ENCODE data around the gene FSD2.
"Not testable (repeated sequence)": the region's sequence is repeated elsewhere in the genome, so short reads cannot be mapped to it uniquely, and the experiment has no call there.

FSD2 gene

GRCh38 chr15:82830427-82831173, 24.7 kb upstream of the FSD2 start:
- DNase-seq (ENCODE audit: low spot score), result no peak

DNA sequence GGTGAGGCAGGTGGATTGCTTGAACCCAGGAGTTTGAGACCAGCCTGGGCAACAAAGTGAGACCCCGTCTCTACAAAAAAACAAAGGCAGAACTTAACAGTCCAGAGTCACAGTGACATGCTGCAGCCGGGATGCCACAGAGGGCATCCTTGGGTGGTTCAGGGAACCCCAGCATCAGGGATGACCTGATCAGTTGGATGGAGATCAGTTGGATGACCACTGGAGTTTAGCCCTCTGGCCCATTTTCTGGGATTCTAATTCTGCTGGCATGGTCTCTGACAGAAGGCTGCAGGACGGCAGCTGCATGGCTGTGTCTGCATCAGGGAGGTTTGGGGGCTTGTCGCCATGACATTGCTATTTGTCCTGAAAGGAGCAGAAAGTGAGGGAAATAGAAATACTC, 23.4 kb upstream of the FSD2 start:
- no peak for DNase-seq (ENCODE audit: low spot score)

DNA sequence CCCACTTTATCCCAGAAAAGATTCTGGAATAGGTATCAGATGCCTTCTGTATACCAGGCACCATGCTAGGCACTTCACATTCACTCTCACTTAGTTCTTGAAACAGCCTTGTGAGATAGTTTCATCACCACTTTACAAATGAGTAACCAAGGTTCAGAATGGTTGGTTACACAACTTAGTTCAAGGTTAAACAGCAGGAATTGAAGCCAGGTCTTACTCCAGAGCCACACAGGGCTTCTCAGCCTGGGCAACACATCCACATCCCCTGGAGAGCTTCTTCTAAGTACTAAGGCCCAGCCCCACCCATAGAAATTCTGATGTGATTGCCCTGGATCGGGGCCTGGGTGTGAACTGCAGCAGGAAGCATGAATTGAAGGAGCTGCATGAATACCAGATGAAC, 22.2 kb upstream of the FSD2 start:
- DNase-seq (ENCODE audit: low spot score), result no peak

GRCh38 chr15:82823049-82823448, 17.2 kb upstream of the FSD2 start:
- no peak for DNase-seq (ENCODE audit: low spot score)

DNA sequence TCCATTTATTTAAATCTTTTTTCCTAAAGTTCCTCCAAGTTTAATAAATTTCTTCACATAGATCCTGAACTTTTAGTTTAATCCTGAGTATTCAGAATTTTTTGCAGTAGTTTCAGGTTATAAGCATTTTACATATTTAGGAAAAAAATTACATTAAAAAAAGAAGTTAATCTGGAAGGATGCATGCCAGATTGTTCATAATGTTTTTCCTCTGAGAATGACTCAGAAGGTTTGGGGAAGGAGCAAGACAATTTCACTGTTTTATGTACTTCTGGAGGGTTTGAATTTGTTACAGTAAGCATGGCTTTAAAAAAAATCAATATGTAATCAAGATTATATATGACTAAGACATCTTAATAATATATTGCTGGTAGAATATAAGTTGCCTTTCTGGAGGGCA, 16.0 kb upstream of the FSD2 start:
- DNase-seq (ENCODE audit: low spot score), result not testable (repeated sequence)

- DNase-seq (ENCODE audit: low spot score), result not testable (repeated sequence)
Observed at GRCh38 chr15:82821396-82821795, 15.5 kb upstream of the FSD2 start.

- DNase-seq (ENCODE audit: low spot score), result no peak
Observed at GRCh38 chr15:82820128-82820527, 14.3 kb upstream of the FSD2 start.

- peak; percentile 25 for DNase-seq (ENCODE audit: low spot score)
Observed at GRCh38 chr15:82812994-82813393, 7.1 kb upstream of the FSD2 start.

DNA sequence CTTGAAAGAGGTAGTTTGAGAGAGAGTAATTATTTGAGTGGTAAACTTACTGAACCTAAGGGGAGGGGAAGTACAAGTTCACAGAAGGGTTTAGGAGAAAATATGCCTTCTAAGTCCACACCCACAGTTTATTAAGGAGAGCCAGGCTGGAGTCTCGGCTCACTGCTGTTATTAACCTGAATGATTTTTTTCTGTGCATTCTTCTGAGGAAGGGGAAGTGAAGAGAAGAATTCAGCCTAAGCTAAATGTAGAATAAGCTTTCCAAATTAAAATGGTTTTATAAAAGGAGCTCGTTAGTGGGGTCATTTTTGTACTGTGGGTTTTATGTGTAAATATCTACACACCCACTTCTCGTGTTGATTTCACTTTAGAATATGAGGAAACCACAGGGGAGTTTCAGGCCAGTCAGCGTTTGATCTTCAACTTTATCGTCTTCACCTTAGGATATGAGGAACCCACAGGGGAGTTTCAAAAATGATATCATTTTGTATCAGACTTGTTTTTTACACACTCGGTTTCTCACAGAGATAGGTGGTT, 5.1 kb upstream of the FSD2 start:
- peak; percentile 47 for DNase-seq (ENCODE audit: low spot score)

DNA sequence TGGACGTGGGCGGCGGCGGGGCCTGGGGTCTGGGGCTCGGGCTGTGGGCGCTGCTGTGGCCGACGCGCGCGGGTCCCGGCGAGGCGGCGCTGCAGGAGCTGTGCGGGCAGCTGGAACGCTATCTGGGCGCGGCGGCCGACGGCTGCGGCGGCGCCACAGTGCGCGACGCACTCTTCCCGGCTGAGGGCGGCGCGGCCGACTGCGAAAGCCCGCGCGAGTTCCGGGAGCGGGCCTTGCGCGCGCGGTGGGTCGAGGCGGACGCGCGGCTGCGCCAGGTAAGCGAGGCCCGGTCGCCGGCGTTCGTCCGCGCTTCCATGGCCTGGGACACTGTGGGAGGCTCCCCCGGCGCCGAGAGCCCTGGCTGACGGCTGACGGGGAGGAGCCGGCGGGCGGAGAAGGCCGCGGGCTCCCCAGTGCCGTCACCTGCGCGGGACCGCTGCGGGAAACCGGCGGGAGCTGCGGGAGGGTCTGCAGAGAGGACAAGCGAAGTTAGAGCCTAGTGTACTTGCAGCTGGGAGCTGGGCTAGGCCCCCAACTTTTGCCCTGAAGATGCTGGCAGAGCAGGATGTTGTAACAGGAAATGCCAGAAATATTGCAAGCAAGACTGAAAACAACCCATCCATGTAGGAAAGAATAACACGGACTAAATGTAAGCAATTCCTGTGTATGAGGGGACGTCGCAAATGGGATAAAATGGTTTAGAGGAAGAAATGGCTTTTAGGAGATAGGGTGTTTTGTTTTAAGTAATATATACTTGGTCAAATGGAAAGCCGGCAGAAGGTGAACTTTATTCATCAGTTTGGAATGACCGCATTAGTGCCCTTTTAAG, 4.4 kb upstream of the FSD2 start:
- DNase-seq (ENCODE audit: low spot score), result peak; percentile 62

GRCh38 chr15:82809308-82810060, 3.6 kb upstream of the FSD2 start, which contains the start of gene WHAMM:
Gene WHAMM (plus strand): TSS chr15:82809628. CDS start chr15:82809727, 99 bp downstream.
- peak; percentile 98 for DNase-seq (ENCODE audit: low spot score)

DNA sequence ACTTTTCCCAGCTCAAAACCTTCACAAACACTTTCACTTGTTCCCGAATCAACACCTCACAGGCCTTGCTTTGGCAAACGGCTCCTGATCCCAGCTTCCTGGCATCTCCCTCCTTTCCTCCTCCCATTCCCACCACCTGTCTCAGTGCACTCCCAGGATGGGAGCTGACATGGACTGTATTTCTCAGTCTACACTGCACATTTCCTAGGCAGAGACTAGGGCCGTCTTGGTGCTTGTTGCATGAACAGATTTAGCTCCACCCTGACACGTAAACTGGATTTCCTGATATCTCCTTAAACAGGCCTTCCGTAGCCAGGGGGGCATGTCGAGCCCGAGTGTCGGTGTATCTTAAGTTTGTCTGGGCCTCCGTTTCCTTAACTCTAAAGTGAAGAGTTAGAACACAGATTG, 2.8 kb upstream of the FSD2 start:
- no peak for DNase-seq (ENCODE audit: low spot score)

- DNase-seq (ENCODE audit: low spot score), result no peak
Observed at GRCh38 chr15:82807920-82808633, 2.2 kb upstream of the FSD2 start.

GRCh38 chr15:82804575-82804949, 1.3 kb downstream of the FSD2 start:
- DNase-seq (ENCODE audit: low spot score), result no peak

DNA sequence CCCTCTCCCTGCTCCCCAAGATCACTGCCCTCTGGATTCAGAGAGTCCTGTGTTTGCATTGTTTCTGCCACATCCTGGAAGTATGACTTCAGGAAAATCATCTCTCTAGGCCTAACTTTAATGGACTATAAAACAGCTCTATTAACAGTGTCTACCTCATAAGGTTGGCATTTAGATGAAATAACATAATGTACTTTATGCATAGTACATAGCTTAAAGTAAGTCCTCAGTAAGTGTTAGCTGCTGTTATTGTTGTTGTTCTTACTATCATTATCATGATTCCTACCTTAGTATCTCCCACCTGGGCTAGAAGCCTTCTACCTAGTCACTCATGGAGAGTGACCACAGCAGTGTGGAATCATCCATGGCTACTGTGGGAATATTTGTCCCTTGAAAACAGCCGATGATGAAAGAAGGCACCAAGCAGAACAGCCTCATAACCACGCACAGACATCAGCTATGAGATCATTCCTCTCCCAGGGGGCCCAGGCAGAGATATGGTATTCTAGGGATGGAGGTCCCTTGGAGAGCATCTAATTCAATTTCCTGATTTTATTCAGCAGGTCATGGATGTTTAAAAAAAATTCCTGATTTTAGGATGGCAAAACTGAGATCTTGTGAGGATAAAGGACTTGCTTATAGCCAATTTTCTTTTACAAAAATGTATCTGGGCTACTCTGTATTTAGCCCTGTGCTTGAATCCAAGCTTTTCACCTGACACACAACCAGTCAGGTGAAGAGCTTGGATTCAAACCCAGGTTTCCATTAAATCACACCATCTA, 1.9 kb downstream of the FSD2 start:
- DNase-seq (ENCODE audit: low spot score), result no peak

DNA sequence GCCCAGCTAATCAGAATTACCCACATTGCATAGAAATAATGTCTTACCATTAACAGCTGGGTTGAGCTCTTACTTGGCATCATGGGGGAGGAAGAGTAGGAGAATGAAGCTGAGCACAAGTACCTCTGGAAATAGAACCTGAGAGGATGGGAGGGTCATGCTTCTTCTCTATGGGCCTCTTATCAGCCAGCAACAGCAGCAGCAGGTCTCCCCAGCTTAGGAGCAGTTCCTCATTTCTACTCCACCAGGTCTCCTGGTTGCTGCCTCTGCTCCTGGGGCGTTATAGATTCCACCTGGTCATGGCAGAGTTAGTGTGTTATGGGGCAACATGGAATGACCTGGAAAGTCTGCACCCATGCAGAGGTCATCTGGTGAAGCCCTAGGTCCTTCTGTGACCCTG, 3.4 kb downstream of the FSD2 start:
- DNase-seq (ENCODE audit: low spot score), result peak; percentile 35

GRCh38 chr15:82799183-82799841, 6.6 kb downstream of the FSD2 start:
- no peak for DNase-seq (ENCODE audit: low spot score)

GRCh38 chr15:82798531-82799166, 7.2 kb downstream of the FSD2 start:
- DNase-seq (ENCODE audit: low spot score), result no peak

DNA sequence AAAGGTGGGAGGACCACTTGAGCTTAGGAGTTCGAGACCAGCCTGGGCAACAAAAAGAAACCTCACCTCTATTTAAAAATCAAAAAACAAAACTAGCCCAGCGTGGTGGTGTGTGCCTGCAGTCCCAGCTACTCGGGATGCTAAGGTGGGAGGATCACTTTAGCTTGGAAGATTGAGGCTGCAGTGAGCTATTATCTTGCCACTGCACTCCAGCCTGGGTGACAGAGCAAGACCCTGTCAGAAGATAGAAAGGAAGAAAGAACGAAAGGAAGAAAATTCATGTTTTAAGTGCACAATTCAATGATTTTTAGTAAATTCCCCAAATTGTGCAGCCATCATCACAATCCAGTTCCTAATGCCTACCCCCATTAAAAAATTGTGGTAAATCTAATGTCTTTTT, 7.8 kb downstream of the FSD2 start:
- no peak for DNase-seq (ENCODE audit: low spot score)

DNA sequence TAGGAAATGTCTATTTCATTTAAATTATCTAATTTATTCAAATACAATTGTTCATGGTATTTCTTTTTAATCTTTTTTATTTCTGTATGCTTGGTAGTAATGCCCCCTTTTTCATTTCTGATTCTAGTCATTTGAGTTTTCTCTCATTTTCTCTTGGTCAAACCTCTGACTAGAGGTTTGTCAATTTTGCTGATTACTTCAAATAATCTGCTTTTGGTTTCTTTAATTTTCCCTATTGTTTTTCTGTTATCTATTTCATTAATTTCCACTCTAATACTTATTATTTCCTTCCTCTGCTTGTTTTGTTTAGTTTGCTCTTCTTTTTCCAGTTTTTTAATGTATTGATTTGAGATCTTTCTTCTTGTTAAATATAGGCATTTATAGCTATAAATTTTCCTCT, 12.1 kb downstream of the FSD2 start:
- DNase-seq (ENCODE audit: low spot score), result no peak

Measured in hematopoietic multipotent progenitor cell treated with erythropoietin and hydrocortisone succinate and interleukin-3 and kit ligand, for 15 days (in vitro differentiated cells).